ENCODE data around the gene BICRAL. TPM values are rescaled to one million over a fixed set of nuclear protein-coding genes. Genes with fewer than 3 reads are reported as not detected.
A peak's percentile ranks its signal among the peaks of the same experiment; 100 is the strongest.
"Not testable (repeated sequence)": the region's sequence is repeated elsewhere in the genome, so short reads cannot be mapped to it uniquely, and the experiment has no call there.

Gene BICRAL
- total and polyA plus RNA-seq, 2 donors (not counting 3 experiments of a cell fraction or from before 2014, with no cell fraction given) = 5.6 to 6.8 TPM

DNA sequence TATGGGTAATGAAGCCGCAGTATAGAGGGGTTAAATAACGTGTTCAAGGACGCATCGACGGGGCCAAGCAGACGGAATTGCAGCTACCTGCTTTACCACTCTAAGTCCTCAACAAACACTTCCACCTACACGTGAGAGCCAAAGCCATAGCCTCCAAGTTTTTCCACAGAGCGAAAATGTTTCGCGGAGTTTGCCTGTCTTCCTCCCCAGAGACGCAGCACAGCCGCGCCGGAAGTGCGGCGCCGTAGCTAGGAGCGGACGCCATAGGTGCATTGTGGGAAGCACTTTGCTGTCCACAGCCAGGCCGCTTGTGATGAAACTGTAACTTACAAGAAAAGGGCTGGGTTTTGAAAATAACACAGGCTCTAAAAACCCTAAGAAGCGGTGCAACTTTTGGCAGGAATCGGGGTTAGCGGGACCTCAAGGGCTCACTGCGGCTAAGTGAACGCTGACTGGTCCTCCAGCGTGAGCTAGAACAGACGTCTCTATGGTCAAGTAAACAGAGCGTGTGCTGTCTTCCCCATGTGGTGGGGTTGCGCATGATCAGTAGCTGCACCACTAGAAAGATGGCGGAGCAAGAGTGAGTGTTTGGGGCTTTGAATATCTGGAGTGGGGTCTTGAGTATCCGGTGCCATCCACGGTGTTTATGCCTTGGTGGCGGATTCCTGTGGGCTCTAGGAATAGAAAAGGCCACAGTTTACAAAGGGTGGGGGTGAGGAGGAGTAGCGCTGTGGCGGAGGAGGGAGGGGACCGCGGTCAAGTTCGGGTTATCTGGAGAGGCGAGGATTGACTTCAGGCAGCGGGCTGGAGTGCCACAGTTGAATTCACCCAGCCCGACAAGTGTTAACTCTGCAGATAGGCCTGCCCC is 97.8 kb downstream of the BICRAL start, which contains the start of gene RPL7L1:
Gene RPL7L1, plus strand, starts transcription at position 245 of the 868 bp plus-strand sequence. Its CDS starts 295 bp downstream, at position 540.
- Histone ChIP-seq H3K27ac (ENCODE audit: insufficient read depth, low read depth, low read length) (peak within 1 kb of the TSS; percentile 68), H2AFZ (ENCODE audit: low read depth, low read length) (peak within 1 kb of the TSS; percentile 75), H3K9ac (replicated peaks; ENCODE audit: extremely low read depth, insufficient read depth, low read length) (peak within 1 kb of the TSS; percentile 94), H3K4me1 (ENCODE audit: control insufficient read depth, extremely low read depth, insufficient read depth, low read length) (peaks cover 6% of the 10 kb centered on the region), H3K9me1 (replicated peaks; ENCODE audit: control insufficient read depth, extremely low read depth, insufficient read depth, low read length) (no peaks in the 10 kb centered on the region), H4K20me1 (replicated peaks; ENCODE audit: control insufficient read depth, extremely low read depth, insufficient read depth, low read length) (no peaks in the 10 kb centered on the region), H3K4me2 (ENCODE audit: insufficient read depth, low read length) (peak within 1 kb of the TSS; percentile 76), H3K9me3 (replicated peaks; ENCODE audit: control insufficient read depth, insufficient read depth, low read length) (no peaks in the 10 kb centered on the region), H3K4me3 (replicated peaks in 1 of 3; ENCODE audit: insufficient read depth in 1 of 3, low read depth in 1 of 3, low read length in 3 of 3) (peak within 1 kb of the TSS; percentile 77 to 91 (median 86)), H3K79me2 (ENCODE audit: control insufficient read depth, insufficient read depth, low read length) (peaks cover 36% of the 10 kb centered on the region), H3K27me3 (ENCODE audit: control insufficient read depth in 2 of 2, insufficient read depth in 2 of 2, low read length in 2 of 2) (no peaks in the 10 kb centered on the region), H3K36me3 (ENCODE audit: control insufficient read depth in 2 of 2, extremely low read depth in 1 of 2, insufficient read depth in 2 of 2, low read length in 2 of 2) (peaks cover 15 to 16% of the 10 kb centered on the region in 2 experiments)
- CTCF ChIA-PET = interaction anchor here (0.8 to 4.8 kb wide), 4 partner anchors 97 to 217 kb away, joined by 4 to 49 read pairs (median 8); no protein-coding TSS in a partner anchor
- TSS peak; percentile 96 for BruUV-seq (replicated peaks)
- TF ChIP-seq GATA2 (IDR thresholded peaks at IDR 0.05; ENCODE audit: insufficient read depth, insufficient read length, low read depth, low read length) = no peak
- no peak for TF ChIP-seq JUN (IDR thresholded peaks at IDR 0.05; ENCODE audit: borderline replicate concordance, insufficient read depth, insufficient read length, low read depth)
- TF ChIP-seq POLR2AphosphoS5 (IDR thresholded peaks at IDR 0.05; ENCODE audit: insufficient read depth, low read depth, low read length) = peak; percentile 51
- no peak for TF ChIP-seq FOS (IDR thresholded peaks at IDR 0.05; ENCODE audit: borderline replicate concordance, insufficient read depth, low read length)
- TF ChIP-seq MYC (IDR thresholded peaks at IDR 0.05; ENCODE audit: low read depth, low read length) = peak; percentile 92
- no peak for TF ChIP-seq EZH2 (IDR thresholded peaks at IDR 0.05; ENCODE audit: borderline replicate concordance, low read depth, low read length, severe bottlenecking)
- peak; percentile 91 for TF ChIP-seq POLR2A (IDR thresholded peaks at IDR 0.05; ENCODE audit: low read depth, low read length)
- TF ChIP-seq, protein P1, sequence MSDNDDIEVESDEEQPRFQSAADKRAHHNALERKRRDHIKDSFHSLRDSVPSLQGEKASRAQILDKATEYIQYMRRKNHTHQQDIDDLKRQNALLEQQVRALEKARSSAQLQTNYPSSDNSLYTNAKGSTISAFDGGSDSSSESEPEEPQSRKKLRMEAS (IDR thresholded peaks at IDR 0.05; ENCODE audit: insufficient read depth, insufficient read length) = peak; percentile 67
- TF ChIP-seq, protein P2, sequence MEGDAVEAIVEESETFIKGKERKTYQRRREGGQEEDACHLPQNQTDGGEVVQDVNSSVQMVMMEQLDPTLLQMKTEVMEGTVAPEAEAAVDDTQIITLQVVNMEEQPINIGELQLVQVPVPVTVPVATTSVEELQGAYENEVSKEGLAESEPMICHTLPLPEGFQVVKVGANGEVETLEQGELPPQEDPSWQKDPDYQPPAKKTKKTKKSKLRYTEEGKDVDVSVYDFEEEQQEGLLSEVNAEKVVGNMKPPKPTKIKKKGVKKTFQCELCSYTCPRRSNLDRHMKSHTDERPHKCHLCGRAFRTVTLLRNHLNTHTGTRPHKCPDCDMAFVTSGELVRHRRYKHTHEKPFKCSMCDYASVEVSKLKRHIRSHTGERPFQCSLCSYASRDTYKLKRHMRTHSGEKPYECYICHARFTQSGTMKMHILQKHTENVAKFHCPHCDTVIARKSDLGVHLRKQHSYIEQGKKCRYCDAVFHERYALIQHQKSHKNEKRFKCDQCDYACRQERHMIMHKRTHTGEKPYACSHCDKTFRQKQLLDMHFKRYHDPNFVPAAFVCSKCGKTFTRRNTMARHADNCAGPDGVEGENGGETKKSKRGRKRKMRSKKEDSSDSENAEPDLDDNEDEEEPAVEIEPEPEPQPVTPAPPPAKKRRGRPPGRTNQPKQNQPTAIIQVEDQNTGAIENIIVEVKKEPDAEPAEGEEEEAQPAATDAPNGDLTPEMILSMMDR (IDR thresholded peaks at IDR 0.05; ENCODE audit: extremely low read depth in 1 of 2, insufficient read depth in 1 of 2, low read depth in 1 of 2, low read length in 2 of 2) = no peak
- DNase-seq (ENCODE audit: low read depth, low spot score) (peak; percentile 90), FAIRE-seq (peak; percentile 98)
- intact Hi-C loops (cut with micrococcal nuclease) = loop anchor here (1.0 to 5.0 kb wide), 4 partner anchors 11 to 662 kb away; partner anchors contain the start of genes BICRAL, MRPS10 and TBCC
- dilution Hi-C loops (cut with MboI; ENCODE audit: extremely low pct_ligation_motif_present, low sequenced_read_pairs) = no loop called here
- POLR2A ChIA-PET = interaction anchor here (1.0 to 1.8 kb wide), 5 partner anchors 11 to 218 kb away, joined by 3 to 14 read pairs (median 5); partner anchors contain the start of genes BICRAL and TBCC

- Histone ChIP-seq H2AFZ (ENCODE audit: low read depth, low read length) (peak overlapping the region; percentile 75), H3K4me2 (ENCODE audit: insufficient read depth, low read length) (peak overlapping the region; percentile 76), H3K36me3 (ENCODE audit: control insufficient read depth in 2 of 2, extremely low read depth in 1 of 2, insufficient read depth in 2 of 2, low read length in 2 of 2) (peaks cover 18 to 21% of the 10 kb centered on the region in 2 experiments), H3K9ac (replicated peaks; ENCODE audit: extremely low read depth, insufficient read depth, low read length) (peak overlapping the region; percentile 94), H3K79me2 (ENCODE audit: control insufficient read depth, insufficient read depth, low read length) (peaks cover 36% of the 10 kb centered on the region), H3K27ac (ENCODE audit: insufficient read depth, low read depth, low read length) (peak overlapping the region; percentile 68), H3K4me3 (replicated peaks in 1 of 3; ENCODE audit: insufficient read depth in 1 of 3, low read depth in 1 of 3, low read length in 3 of 3) (peak overlapping the region; percentile 77 to 91 (median 86))
- FAIRE-seq; H3K9me3 ChIP-seq (replicated peaks; ENCODE audit: control insufficient read depth, insufficient read depth, low read length); intact Hi-C loops (cut with micrococcal nuclease); H3K4me1 ChIP-seq (ENCODE audit: control insufficient read depth, extremely low read depth, insufficient read depth, low read length); dilution Hi-C loops (cut with MboI; ENCODE audit: extremely low pct_ligation_motif_present, low sequenced_read_pairs); DNase-seq (ENCODE audit: low read depth, low spot score); H3K9me1 ChIP-seq (replicated peaks; ENCODE audit: control insufficient read depth, extremely low read depth, insufficient read depth, low read length); H4K20me1 ChIP-seq (replicated peaks; ENCODE audit: control insufficient read depth, extremely low read depth, insufficient read depth, low read length); H3K27me3 ChIP-seq (ENCODE audit: control insufficient read depth in 2 of 2, insufficient read depth in 2 of 2, low read length in 2 of 2): not testable (repeated sequence)
- ChIA-PET POLR2A (interaction anchor here (1.0 to 1.8 kb wide), 5 partner anchors 10 to 219 kb away, joined by 3 to 14 read pairs (median 5); partner anchors contain the start of genes BICRAL and TBCC), CTCF (interaction anchor here (0.8 to 4.8 kb wide), 4 partner anchors 98 to 218 kb away, joined by 4 to 49 read pairs (median 8); no protein-coding TSS in a partner anchor)
- TSS peak; percentile 55 for BruUV-seq (replicated peaks)
Measured at GRCh38 chr6:42880240-42880817, 98.5 kb downstream of the BICRAL start.

Measured in endothelial cell of umbilical vein (primary cell).